HCT116 (cell line): Measurements from ENCODE around the gene RPS2. TPM values are rescaled to one million over a fixed set of nuclear protein-coding genes. Genes with fewer than 3 reads are reported as not detected.

Experiments
- ATAC-seq: fragments of 200-7000 bp; cut with Tn5 transposase; 2 replicates; pipeline ENCODE4 v1.9.1; 2020; ENCODE audit warnings: mild to moderate bottlenecking, moderate library complexity
- BruUV-seq: library from RNA; stranded (reverse); fragments of 400-500 nt; replicated peaks from 2 replicates; lab custom pipeline; 2021; lab: Mats Ljungman, UMichigan
- CTCF ChIA-PET: fragments of 300-600 bp; sonication (Branson Sonifier 250); formaldehyde crosslinking; loops from one replicate; lab custom pipeline; 2021; ENCODE audit warnings: antibody characterized with exemption; lab: Charles Lee
- POLR2A ChIA-PET: fragments of 300-600, 350-600 bp; sonication (Branson Sonifier 250); formaldehyde crosslinking; loops from one replicate; lab custom pipeline; 2021; ENCODE audit warnings: antibody characterized with exemption; lab: Charles Lee
- RAD21 ChIA-PET, 2 experiments: fragments of 300-600 bp; sonication (Branson Sonifier 250); formaldehyde crosslinking; loops; one replicate each; lab custom pipeline; 2023; ENCODE audit warnings: low total read pairs in 2 of 2; ENCODE audit not compliant: uncharacterized antibody in 2 of 2, unreplicated experiment in 2 of 2, low non-redundant PET in 1 of 2; lab: Charles Lee
- DNase-seq: peaks from one replicate; pipeline ENCODE4 v3.0.0-alpha.2; 2010; ENCODE audit warnings: low read depth, low spot score
- H2AFZ ChIP-seq: fragments of 200-600 bp; shearing (Covaris generic), sonication (generic); 2 replicates; pipeline ENCODE4 v1.6.1; 2017; ENCODE audit warnings: low read depth, mixed run types, mixed read lengths, antibody characterized with exemption, low read length; ENCODE audit not compliant: poor library complexity, severe bottlenecking
- H3K27ac ChIP-seq: 2 replicates; pipeline ENCODE4 v1.5.1; 2012; ENCODE audit warnings: low read depth, low read length
- H3K27me3 ChIP-seq: fragments of 200-600 bp; sonication (generic); 2 replicates; pipeline ENCODE4 v1.6.1; 2016; ENCODE audit warnings: mixed run types, low read length, mixed read lengths; ENCODE audit not compliant: insufficient read depth
- H3K36me3 ChIP-seq, 2 experiments: fragments of 200-500 bp in 1 of 2; fragments of 200-600 bp in 1 of 2; sonication (Bioruptor generic) in 1 of 2; sonication (generic) in 1 of 2; 2 replicates each; pipeline versions ENCODE4 v1.5.1 to v1.6.1; 2014 to 2016; ENCODE audit warnings: low read length in 2 of 2, inconsistent platforms in 1 of 2, mixed read lengths in 1 of 2, mixed run types in 1 of 2; ENCODE audit not compliant: insufficient read depth in 2 of 2, control insufficient read depth in 1 of 2
- H3K4me1 ChIP-seq, 2 experiments: fragments of 200-600 bp in 1 of 2; sonication (generic) in 1 of 2; 2 replicates each; pipeline versions ENCODE4 v1.5.1 to v1.6.1; 2012 to 2017; ENCODE audit warnings: low read length in 2 of 2, inconsistent platforms in 1 of 2, mild to moderate bottlenecking in 1 of 2, mixed read lengths in 1 of 2, mixed run types in 1 of 2, moderate library complexity in 1 of 2; ENCODE audit not compliant: insufficient read depth in 2 of 2, control insufficient read depth in 1 of 2
- H3K4me2 ChIP-seq: fragments of 200-600 bp; sonication (generic); 2 replicates; pipeline ENCODE4 v1.6.1; 2017; ENCODE audit warnings: mixed run types, low read length, mixed read lengths
- H3K4me3 ChIP-seq, 2 experiments: fragments of 200-600 bp in 1 of 2; sonication (generic) in 1 of 2; replicated peaks in 1 of 2; 2 replicates each; pipeline ENCODE4 v1.5.1; 2011 to 2016; ENCODE audit warnings: low read length in 2 of 2, control low read depth in 1 of 2, low read depth in 1 of 2, mild to moderate bottlenecking in 1 of 2, mixed read lengths in 1 of 2, mixed run types in 1 of 2
- H3K79me2 ChIP-seq: fragments of 200-600 bp; sonication (generic); 2 replicates; pipeline ENCODE4 v1.6.1; 2017; ENCODE audit warnings: mild to moderate bottlenecking, mixed run types, low read length, moderate library complexity, mixed read lengths; ENCODE audit not compliant: insufficient read depth
- H3K9ac ChIP-seq: fragments of 200-600 bp; sonication (generic); 2 replicates; pipeline ENCODE4 v1.6.1; 2016; ENCODE audit warnings: low read length, mixed read lengths
- H3K9me2 ChIP-seq: fragments of 200-600 bp; sonication (generic), shearing (Covaris generic); 2 replicates; pipeline ENCODE4 v1.6.1; 2017; ENCODE audit warnings: mixed run types, mild to moderate bottlenecking, moderate library complexity; ENCODE audit not compliant: insufficient read depth
- H3K9me3 ChIP-seq, 2 experiments: fragments of 200-500 bp in 1 of 2; fragments of 200-600 bp in 1 of 2; sonication (Bioruptor generic) in 1 of 2; sonication (generic) in 1 of 2; 2 replicates each; pipeline ENCODE4 v1.6.1; 2014 to 2017; ENCODE audit warnings: low read length in 2 of 2, mixed read lengths in 2 of 2, inconsistent platforms in 1 of 2, low read depth in 1 of 2, mild to moderate bottlenecking in 1 of 2, mixed run types in 1 of 2, moderate library complexity in 1 of 2; ENCODE audit not compliant: control insufficient read depth in 1 of 2, insufficient read depth in 1 of 2
- H4K20me1 ChIP-seq: fragments of 200-600 bp; sonication (generic), shearing (Covaris generic); 2 replicates; pipeline ENCODE4 v1.6.1; 2017; ENCODE audit warnings: mixed run types, mild to moderate bottlenecking, moderate library complexity; ENCODE audit not compliant: insufficient read depth
- CBX3 ChIP-seq: IDR thresholded peaks from 2 replicates; pipeline ENCODE4 v1.6.1; 2012; ENCODE audit warnings: low read depth
- EGR1 ChIP-seq: IDR thresholded peaks from 2 replicates; pipeline ENCODE4 v1.6.1; 2012; ENCODE audit warnings: low read depth
- FOSL1 ChIP-seq: IDR thresholded peaks from 2 replicates; pipeline ENCODE4 v1.6.1; 2012; ENCODE audit warnings: low read depth
- SP1 ChIP-seq: IDR thresholded peaks from 2 replicates; pipeline ENCODE4 v1.6.1; 2012; ENCODE audit warnings: low read depth
- YY1 ChIP-seq: IDR thresholded peaks from 2 replicates; pipeline ENCODE4 v1.6.1; 2011; ENCODE audit warnings: low read length, low read depth, moderate library complexity, mild to moderate bottlenecking; ENCODE audit not compliant: insufficient replicate concordance; ENCODE audit errors: extremely low read depth
- ZBTB33 ChIP-seq: IDR thresholded peaks from 2 replicates; pipeline ENCODE4 v1.6.1; 2011; ENCODE audit warnings: mild to moderate bottlenecking, low read length, moderate library complexity; ENCODE audit not compliant: insufficient replicate concordance; ENCODE audit errors: extremely low read depth
- ZFX ChIP-seq: fragments of 450-650 bp; IDR thresholded peaks from 2 replicates; pipeline ENCODE4 v1.6.1; 2017
- ZNF274 ChIP-seq: fragments of 200-500 bp; sonication (Bioruptor generic); IDR thresholded peaks from 2 replicates; pipeline ENCODE4 v1.6.1; 2014; ENCODE audit warnings: mild to moderate bottlenecking, low read depth, low read length, inconsistent platforms
- intact Hi-C: fragments of 100-400 bp; cut with micrococcal nuclease; formaldehyde crosslinking; loops from 2 replicates; pipeline ENCODE4 v1.10.0; 2022
- total RNA-seq: library from RNA; stranded (reverse); gene quantifications from one replicate; pipeline ENCODE4 v1.2.1, GENCODE V29; 2021; ENCODE audit not compliant: unreplicated experiment

The RPS2 gene
- total RNA-seq, 1 experiment from 2014 or later, result 6,265 TPM

- RAD21 ChIA-PET, result no interaction called here
- ATAC-seq (no peak), DNase-seq (no peak)
- no peak overlapping the region for H3K4me3 ChIP-seq
- CTCF ChIA-PET, result no interaction called here
- POLR2A ChIA-PET, result no interaction called here
- H3K9me2 ChIP-seq, result no peaks in the 10 kb centered on the region
- H4K20me1 ChIP-seq, result no peaks in the 10 kb centered on the region
- no TSS peak for BruUV-seq
- no peaks in the 10 kb centered on the region for H3K9me3 ChIP-seq
- H3K4me1 ChIP-seq, result peaks cover 16 to 23% of the 10 kb centered on the region in 2 experiments
- intact Hi-C loops, result no loop called here
- TF ChIP-seq EGR1 (no peak), CBX3 (no peak), YY1 (no peak), ZFX (no peak), ZNF274 (no peak), SP1 (no peak), ZBTB33 (no peak), FOSL1 (no peak)
- TF ChIP-seq, all 23 proteins: peak for 0
- H3K9ac ChIP-seq, result no peak overlapping the region
- no peaks in the 10 kb centered on the region for H3K79me2 ChIP-seq
- H3K27me3 ChIP-seq, result no peaks in the 10 kb centered on the region
- H2AFZ ChIP-seq, result no peak overlapping the region
- no peak overlapping the region for H3K4me2 ChIP-seq
- H3K27ac ChIP-seq, result no peak overlapping the region
- no peaks in the 10 kb centered on the region for H3K36me3 ChIP-seq
Observed at GRCh38 chr16:1916640-1916990, 48.0 kb downstream of the RPS2 start.
